NCI-H1048 (cell line): Measurements from ENCODE around the gene CNOT1.
"Not testable (repeated sequence)": the region's sequence is repeated elsewhere in the genome, so short reads cannot be mapped to it uniquely, and the experiment has no call there.

Experiments
- DNase-seq: peaks from one replicate; lab custom pipeline; 2025; lab: John Stamatoyannopoulos, UW

CNOT1 gene

GRCh38 chr16:58501242-58502131 lies 128.1 kb downstream of the CNOT1 start:
- DNase-seq: no peak

GRCh38 chr16:58500430-58501241 lies 129.0 kb downstream of the CNOT1 start:
- no peak for DNase-seq

GRCh38 chr16:58499615-58500351 lies 129.8 kb downstream of the CNOT1 start, which contains the start of gene NDRG4:
Gene NDRG4, plus strand, starts transcription at chr16:58500143. Its CDS starts 106 bp downstream, at chr16:58500249.
- DNase-seq: peak; percentile 74

- no peak for DNase-seq
Observed at GRCh38 chr16:58499092-58499511, 130.5 kb downstream of the CNOT1 start.

GRCh38 chr16:58498341-58499091 lies 131.1 kb downstream of the CNOT1 start:
- DNase-seq: no peak

- DNase-seq: no peak
Observed at GRCh38 chr16:58497935-58498334, 131.7 kb downstream of the CNOT1 start.

- DNase-seq: no peak
Observed at GRCh38 chr16:58497468-58497867, 132.2 kb downstream of the CNOT1 start.

- no peak for DNase-seq
Observed at GRCh38 chr16:58495521-58496331, 133.9 kb downstream of the CNOT1 start.

GRCh38 chr16:58494981-58495520 lies 134.6 kb downstream of the CNOT1 start:
- peak; percentile 54 for DNase-seq

GRCh38 chr16:58493756-58494431 lies 135.7 kb downstream of the CNOT1 start:
- no peak for DNase-seq

- no peak for DNase-seq
Observed at GRCh38 chr16:58492735-58493134, 136.9 kb downstream of the CNOT1 start.

- no peak for DNase-seq
Observed at GRCh38 chr16:58492066-58492465, 137.6 kb downstream of the CNOT1 start.

- not testable (repeated sequence) for DNase-seq
Observed at GRCh38 chr16:58490539-58490938, 139.1 kb downstream of the CNOT1 start.

GRCh38 chr16:58490065-58490464 lies 139.6 kb downstream of the CNOT1 start:
- DNase-seq: no peak

- DNase-seq: no peak
Observed at GRCh38 chr16:58488531-58488930, 141.1 kb downstream of the CNOT1 start.

GRCh38 chr16:58487566-58488351 lies 141.9 kb downstream of the CNOT1 start:
- no peak for DNase-seq

GRCh38 chr16:58485184-58485887 lies 144.3 kb downstream of the CNOT1 start:
- no peak for DNase-seq

GRCh38 chr16:58481931-58482330 lies 147.7 kb downstream of the CNOT1 start:
- no peak for DNase-seq
